ENCODE results near the gene EEFSEC. TPM values are rescaled to one million over a fixed set of nuclear protein-coding genes. Genes with fewer than 3 reads are reported as not detected.

EEFSEC gene
- total RNA-seq, 1 experiment from 2014 or later = 37.7 TPM

DNA sequence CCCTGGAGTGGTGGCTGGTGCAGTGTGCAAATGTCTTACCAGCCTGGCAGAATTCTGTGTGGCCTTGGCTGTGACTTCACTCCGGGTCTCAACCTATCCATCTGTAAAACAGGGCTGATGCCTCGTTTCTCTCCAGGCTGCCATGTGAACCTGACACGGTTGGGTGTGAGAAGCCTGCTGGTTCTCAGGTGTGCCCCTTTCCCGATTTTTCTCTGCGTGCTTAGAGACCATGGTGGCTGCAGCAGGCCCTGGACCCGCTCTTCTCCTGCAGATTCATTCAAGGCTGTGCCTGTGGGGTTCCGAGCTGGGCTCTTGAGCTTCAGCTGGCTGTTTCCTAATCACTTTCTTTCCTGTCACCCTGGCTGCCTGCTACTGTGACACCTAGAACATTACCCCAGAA lies 38.9 kb downstream of the EEFSEC start:
- Mint-ChIP-seq H3K27me3 (ENCODE audit: unreplicated experiment) (no peaks in the 10 kb centered on the region), H3K36me3 (ENCODE audit: insufficient read depth, unreplicated experiment) (no peaks in the 10 kb centered on the region), H3K9me3 (ENCODE audit: low read depth, unreplicated experiment) (no peaks in the 10 kb centered on the region), H3K4me3 (ENCODE audit: low read depth, unreplicated experiment) (no peak overlapping the region), H3K27ac (ENCODE audit: unreplicated experiment) (no peak overlapping the region), H3K4me1 (ENCODE audit: low read depth, unreplicated experiment) (no peaks in the 10 kb centered on the region)
- CTCF ChIA-PET = interaction anchor here (0.8 kb wide), 1 partner anchor 8 kb away, joined by 3 read pairs; no protein-coding TSS in a partner anchor
- intact Hi-C loops (cut with micrococcal nuclease; ENCODE audit: unreplicated experiment) = no loop called here
- DNase-seq = no peak
- no TSS peak for BruUV-seq (replicated peaks)
- TF ChIP-seq, protein P1, sequence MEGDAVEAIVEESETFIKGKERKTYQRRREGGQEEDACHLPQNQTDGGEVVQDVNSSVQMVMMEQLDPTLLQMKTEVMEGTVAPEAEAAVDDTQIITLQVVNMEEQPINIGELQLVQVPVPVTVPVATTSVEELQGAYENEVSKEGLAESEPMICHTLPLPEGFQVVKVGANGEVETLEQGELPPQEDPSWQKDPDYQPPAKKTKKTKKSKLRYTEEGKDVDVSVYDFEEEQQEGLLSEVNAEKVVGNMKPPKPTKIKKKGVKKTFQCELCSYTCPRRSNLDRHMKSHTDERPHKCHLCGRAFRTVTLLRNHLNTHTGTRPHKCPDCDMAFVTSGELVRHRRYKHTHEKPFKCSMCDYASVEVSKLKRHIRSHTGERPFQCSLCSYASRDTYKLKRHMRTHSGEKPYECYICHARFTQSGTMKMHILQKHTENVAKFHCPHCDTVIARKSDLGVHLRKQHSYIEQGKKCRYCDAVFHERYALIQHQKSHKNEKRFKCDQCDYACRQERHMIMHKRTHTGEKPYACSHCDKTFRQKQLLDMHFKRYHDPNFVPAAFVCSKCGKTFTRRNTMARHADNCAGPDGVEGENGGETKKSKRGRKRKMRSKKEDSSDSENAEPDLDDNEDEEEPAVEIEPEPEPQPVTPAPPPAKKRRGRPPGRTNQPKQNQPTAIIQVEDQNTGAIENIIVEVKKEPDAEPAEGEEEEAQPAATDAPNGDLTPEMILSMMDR (IDR thresholded peaks at IDR 0.05; ENCODE audit: unreplicated experiment) = no peak

DNA sequence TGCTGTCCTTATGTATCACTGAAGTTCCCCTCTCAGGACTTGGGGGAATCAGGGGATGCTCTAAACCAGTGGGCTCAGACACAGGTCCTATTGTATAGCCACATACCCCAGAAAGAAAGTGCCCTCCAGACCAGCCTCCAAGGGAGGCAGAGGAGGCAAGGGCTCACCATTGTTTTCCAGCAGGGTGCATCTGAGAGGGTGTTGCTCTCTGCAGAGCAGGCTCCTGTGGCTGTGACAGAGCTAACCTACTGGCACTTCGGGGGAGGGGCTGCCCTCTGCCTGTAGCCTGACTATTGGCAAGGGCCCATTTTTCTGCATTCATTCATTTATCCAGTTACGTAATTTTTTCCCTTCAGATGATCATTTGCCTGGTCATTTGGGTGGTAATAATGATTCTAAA lies 39.9 kb downstream of the EEFSEC start:
- Mint-ChIP-seq H3K27me3 (ENCODE audit: unreplicated experiment) (no peaks in the 10 kb centered on the region), H3K9me3 (ENCODE audit: low read depth, unreplicated experiment) (no peaks in the 10 kb centered on the region), H3K4me3 (ENCODE audit: low read depth, unreplicated experiment) (no peak overlapping the region), H3K27ac (ENCODE audit: unreplicated experiment) (no peak overlapping the region), H3K36me3 (ENCODE audit: insufficient read depth, unreplicated experiment) (no peaks in the 10 kb centered on the region), H3K4me1 (ENCODE audit: low read depth, unreplicated experiment) (no peaks in the 10 kb centered on the region)
- intact Hi-C loops (cut with micrococcal nuclease; ENCODE audit: unreplicated experiment) = no loop called here
- BruUV-seq (replicated peaks) = no TSS peak
- CTCF ChIA-PET = no interaction called here
- TF ChIP-seq, protein P1 (IDR thresholded peaks at IDR 0.05; ENCODE audit: unreplicated experiment) = no peak
- DNase-seq = no peak

DNA sequence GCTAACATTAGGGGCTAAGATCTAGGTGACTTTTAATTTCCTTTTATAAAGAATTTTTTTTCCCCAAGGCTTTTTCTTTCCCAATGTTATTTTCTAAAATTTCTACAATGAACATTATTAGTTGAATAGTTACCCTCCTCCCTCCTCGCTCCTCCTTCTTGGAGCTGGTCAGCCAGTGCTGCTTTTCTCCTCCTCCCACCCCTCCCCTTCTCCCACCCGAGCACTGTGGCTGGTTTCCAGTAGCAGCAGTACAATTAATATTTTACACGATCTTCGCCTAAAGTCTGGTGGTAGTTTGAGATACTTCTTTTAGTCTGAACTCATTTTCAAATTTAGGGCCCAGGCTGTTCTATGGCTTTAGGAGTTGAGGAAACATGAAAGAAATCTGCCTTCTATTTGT lies 41.6 kb downstream of the EEFSEC start:
- H3K4me1 Mint-ChIP-seq (ENCODE audit: low read depth, unreplicated experiment) = no peaks in the 10 kb centered on the region
- CTCF ChIA-PET = interaction anchor here (0.7 kb wide), 1 partner anchor 83 kb away, joined by 3 read pairs; no protein-coding TSS in a partner anchor
- H3K27me3 Mint-ChIP-seq (ENCODE audit: unreplicated experiment) = no peaks in the 10 kb centered on the region
- H3K36me3 Mint-ChIP-seq (ENCODE audit: insufficient read depth, unreplicated experiment) = no peaks in the 10 kb centered on the region
- intact Hi-C loops (cut with micrococcal nuclease; ENCODE audit: unreplicated experiment) = no loop called here
- no peak for DNase-seq
- H3K27ac Mint-ChIP-seq (ENCODE audit: unreplicated experiment) = no peak overlapping the region
- H3K9me3 Mint-ChIP-seq (ENCODE audit: low read depth, unreplicated experiment) = no peaks in the 10 kb centered on the region
- no peak overlapping the region for H3K4me3 Mint-ChIP-seq (ENCODE audit: low read depth, unreplicated experiment)
- BruUV-seq (replicated peaks) = no TSS peak
- TF ChIP-seq, protein P1 (IDR thresholded peaks at IDR 0.05; ENCODE audit: unreplicated experiment) = no peak

DNA sequence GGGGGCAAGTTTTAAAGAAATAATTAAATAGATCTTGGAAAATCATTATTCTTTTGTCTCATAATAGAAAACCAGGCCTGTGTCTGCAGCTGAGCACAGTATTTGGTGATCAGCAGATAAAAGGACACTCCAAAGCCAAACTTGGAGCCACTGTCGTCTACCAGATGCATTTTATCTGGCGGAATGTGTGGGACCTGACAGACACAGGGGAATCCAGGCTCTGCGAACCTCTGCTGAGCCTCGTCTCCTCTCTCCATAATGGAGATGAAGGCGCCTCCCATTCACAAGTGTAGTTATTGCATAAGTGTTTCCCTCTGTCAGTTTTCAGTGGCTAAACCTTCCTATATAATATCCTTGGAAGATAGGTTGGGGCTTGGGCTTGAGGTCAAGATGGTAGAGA lies 42.1 kb downstream of the EEFSEC start:
- CTCF ChIA-PET = interaction anchor here (0.7 kb wide), 1 partner anchor 83 kb away, joined by 3 read pairs; no protein-coding TSS in a partner anchor
- no peaks in the 10 kb centered on the region for H3K9me3 Mint-ChIP-seq (ENCODE audit: low read depth, unreplicated experiment)
- no peak overlapping the region for H3K4me3 Mint-ChIP-seq (ENCODE audit: low read depth, unreplicated experiment)
- intact Hi-C loops (cut with micrococcal nuclease; ENCODE audit: unreplicated experiment) = no loop called here
- TF ChIP-seq, protein P1 (IDR thresholded peaks at IDR 0.05; ENCODE audit: unreplicated experiment) = no peak
- H3K27me3 Mint-ChIP-seq (ENCODE audit: unreplicated experiment) = no peaks in the 10 kb centered on the region
- no peak overlapping the region for H3K27ac Mint-ChIP-seq (ENCODE audit: unreplicated experiment)
- H3K4me1 Mint-ChIP-seq (ENCODE audit: low read depth, unreplicated experiment) = no peaks in the 10 kb centered on the region
- no TSS peak for BruUV-seq (replicated peaks)
- no peaks in the 10 kb centered on the region for H3K36me3 Mint-ChIP-seq (ENCODE audit: insufficient read depth, unreplicated experiment)
- DNase-seq = no peak

Data from Calu3 (cell line).